Glomerular visceral epithelial cell (primary cell): ENCODE data around the gene TXNDC2.

Experiments used
- DNase-seq: peaks from one replicate; pipeline ENCODE4 v3.0.0-alpha.2; 2016; ENCODE audit errors: extremely low spot score

TXNDC2 gene

DNA sequence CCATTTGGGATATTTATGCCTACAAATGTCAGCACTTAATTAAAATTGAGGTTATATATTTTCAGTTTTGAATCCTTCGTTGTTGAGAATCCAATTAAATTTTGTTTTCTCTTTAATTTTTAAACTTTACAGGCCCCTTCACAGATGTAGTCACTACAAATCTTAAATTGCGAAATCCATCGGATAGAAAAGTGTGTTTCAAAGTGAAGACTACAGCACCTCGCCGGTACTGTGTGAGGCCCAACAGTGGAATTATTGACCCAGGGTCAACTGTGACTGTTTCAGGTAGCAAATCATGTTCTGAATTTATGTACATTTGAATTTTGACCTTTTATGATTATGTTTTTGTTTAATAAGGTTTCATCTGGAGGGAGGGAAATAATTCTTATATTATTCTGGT lies 45.9 kb downstream of the TXNDC2 start:
- no peak for DNase-seq

- no peak for DNase-seq
These were observed 48.1 kb downstream of the TXNDC2 start for GRCh38 chr18:9933865-9934264.

GRCh38 chr18:9934274-9934673 lies 48.5 kb downstream of the TXNDC2 start:
- no peak for DNase-seq
